Measurements from ENCODE around the gene GALNS.
A peak's percentile ranks its signal among the peaks of the same experiment; 100 is the strongest.

Gene GALNS

DNA sequence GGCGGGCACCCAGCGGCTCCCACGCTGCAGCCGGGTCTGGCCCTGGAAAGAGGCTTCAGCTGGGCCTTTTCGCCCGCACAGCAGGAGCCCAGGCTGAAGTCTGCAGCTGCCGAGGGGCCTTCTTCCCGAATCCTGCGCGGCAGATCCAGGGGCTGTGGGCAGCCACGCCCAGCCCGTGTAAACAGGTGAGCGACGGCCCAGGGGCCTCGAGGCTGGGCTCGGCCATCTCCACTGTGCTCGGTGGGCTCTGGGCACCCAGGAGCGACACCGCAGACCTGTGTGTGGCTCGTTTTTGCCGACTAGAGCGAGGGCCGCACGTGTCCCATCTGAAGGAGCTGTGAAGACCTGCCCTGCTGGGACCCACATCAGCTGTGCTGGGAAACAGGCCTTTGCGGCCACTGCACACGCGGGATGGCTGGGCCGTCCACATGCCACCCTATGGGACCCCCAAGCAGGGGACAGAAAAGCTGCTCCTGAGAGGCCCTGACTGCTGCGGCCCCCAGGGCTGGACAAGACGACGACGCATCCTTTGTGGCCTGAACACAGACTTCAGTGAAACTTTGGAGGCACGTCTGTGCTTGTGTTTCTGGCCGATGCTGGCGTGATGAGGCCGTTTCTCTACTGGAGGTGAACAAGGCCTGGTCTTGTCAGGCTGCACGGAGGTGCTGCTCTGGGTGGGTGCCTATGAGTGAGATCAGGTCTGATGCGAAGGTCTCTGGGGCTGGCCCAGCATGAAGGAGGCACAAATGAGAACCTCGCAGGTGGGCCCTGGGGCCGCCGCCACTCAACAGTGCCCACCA, 39.8 kb downstream of the GALNS start:
- no peak overlapping the region for H3K4me2 ChIP-seq (ENCODE audit: low read depth, low read length, poor library complexity, severe bottlenecking)
- no peaks in the 10 kb centered on the region for H3K27me3 ChIP-seq (ENCODE audit: insufficient read depth, low read length, poor library complexity, severe bottlenecking)
- no peaks in the 10 kb centered on the region for H3K79me2 ChIP-seq (ENCODE audit: insufficient read depth, low read length)
- TF ChIP-seq EZH2phosphoT487 (IDR thresholded peaks at IDR 0.05; ENCODE audit: borderline replicate concordance): no peak
- TF ChIP-seq, protein P1, sequence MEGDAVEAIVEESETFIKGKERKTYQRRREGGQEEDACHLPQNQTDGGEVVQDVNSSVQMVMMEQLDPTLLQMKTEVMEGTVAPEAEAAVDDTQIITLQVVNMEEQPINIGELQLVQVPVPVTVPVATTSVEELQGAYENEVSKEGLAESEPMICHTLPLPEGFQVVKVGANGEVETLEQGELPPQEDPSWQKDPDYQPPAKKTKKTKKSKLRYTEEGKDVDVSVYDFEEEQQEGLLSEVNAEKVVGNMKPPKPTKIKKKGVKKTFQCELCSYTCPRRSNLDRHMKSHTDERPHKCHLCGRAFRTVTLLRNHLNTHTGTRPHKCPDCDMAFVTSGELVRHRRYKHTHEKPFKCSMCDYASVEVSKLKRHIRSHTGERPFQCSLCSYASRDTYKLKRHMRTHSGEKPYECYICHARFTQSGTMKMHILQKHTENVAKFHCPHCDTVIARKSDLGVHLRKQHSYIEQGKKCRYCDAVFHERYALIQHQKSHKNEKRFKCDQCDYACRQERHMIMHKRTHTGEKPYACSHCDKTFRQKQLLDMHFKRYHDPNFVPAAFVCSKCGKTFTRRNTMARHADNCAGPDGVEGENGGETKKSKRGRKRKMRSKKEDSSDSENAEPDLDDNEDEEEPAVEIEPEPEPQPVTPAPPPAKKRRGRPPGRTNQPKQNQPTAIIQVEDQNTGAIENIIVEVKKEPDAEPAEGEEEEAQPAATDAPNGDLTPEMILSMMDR (conservative IDR thresholded peaks at IDR 0.05; ENCODE audit: low read length): no peak
- no peaks in the 10 kb centered on the region for H3F3A ChIP-seq (ENCODE audit: low read depth)
- H3K4me3 ChIP-seq (ENCODE audit: low read length, poor library complexity, severe bottlenecking): no peak overlapping the region
- H3K9me3 ChIP-seq (ENCODE audit: insufficient read depth, low read depth, low read length): no peaks in the 10 kb centered on the region
- no peaks in the 10 kb centered on the region for H4K20me1 ChIP-seq (ENCODE audit: insufficient read depth, low read length, poor library complexity, severe bottlenecking)
- no peaks in the 10 kb centered on the region for H3K36me3 ChIP-seq (ENCODE audit: insufficient read depth, low read length)
- no peaks in the 10 kb centered on the region for H3K9me2 ChIP-seq (replicated peaks; ENCODE audit: low read depth, low read length)
- no peak overlapping the region for H2AFZ ChIP-seq (ENCODE audit: low read length)
- no peaks in the 10 kb centered on the region for H3K4me1 ChIP-seq (ENCODE audit: insufficient read depth, low read length, poor library complexity, severe bottlenecking)
- H3K9ac ChIP-seq (ENCODE audit: low read depth, low read length, poor library complexity, severe bottlenecking): no peak overlapping the region

DNA sequence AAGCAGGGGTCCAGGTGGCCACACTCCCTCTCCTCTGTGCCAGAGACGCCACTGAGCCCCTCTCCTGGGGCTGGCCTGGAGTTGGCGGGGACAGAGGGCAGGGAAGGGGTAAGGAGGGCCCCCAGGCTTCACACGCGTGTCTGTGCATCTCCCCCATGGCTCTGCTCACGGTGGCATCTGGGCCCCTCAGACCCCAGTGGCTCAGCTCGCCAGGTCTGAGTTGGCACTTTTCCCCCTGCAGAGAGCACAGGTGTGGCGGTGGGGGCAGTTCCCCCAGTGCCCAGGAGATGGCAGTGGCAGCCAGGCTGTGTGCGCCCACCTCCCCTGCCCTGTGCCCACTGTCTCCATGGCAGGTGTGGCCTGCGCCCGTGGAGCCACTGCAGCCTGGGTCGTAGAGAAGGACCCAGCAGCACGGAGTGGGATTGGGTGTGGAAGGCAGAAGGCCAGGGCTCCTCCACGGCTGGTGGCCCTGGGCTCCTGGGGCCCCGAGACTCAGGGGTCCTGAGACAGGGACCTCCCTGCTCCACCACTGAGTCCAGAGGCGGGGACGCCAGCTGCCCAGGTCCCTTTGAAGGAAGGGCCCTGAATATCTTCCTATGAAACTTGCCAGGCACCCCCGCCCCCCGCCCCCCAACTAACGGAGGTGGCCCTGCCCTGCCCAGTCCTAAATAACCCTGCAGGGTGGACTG, 40.7 kb downstream of the GALNS start:
- no peaks in the 10 kb centered on the region for H3F3A ChIP-seq (ENCODE audit: low read depth)
- H3K4me3 ChIP-seq (ENCODE audit: low read length, poor library complexity, severe bottlenecking): no peak overlapping the region
- H3K4me2 ChIP-seq (ENCODE audit: low read depth, low read length, poor library complexity, severe bottlenecking): no peak overlapping the region
- no peaks in the 10 kb centered on the region for H3K9me2 ChIP-seq (replicated peaks; ENCODE audit: low read depth, low read length)
- H3K27me3 ChIP-seq (ENCODE audit: insufficient read depth, low read length, poor library complexity, severe bottlenecking): no peaks in the 10 kb centered on the region
- H3K79me2 ChIP-seq (ENCODE audit: insufficient read depth, low read length): peaks cover 1% of the 10 kb centered on the region; the same call in 1 of the 2 replicates
- TF ChIP-seq, protein P1 (conservative IDR thresholded peaks at IDR 0.05; ENCODE audit: low read length): peak; percentile 60
- no peak for TF ChIP-seq EZH2phosphoT487 (IDR thresholded peaks at IDR 0.05; ENCODE audit: borderline replicate concordance)
- H4K20me1 ChIP-seq (ENCODE audit: insufficient read depth, low read length, poor library complexity, severe bottlenecking): peaks cover under 1% of the 10 kb centered on the region
- H3K36me3 ChIP-seq (ENCODE audit: insufficient read depth, low read length): no peaks in the 10 kb centered on the region
- no peak overlapping the region for H3K9ac ChIP-seq (ENCODE audit: low read depth, low read length, poor library complexity, severe bottlenecking)
- no peak overlapping the region for H2AFZ ChIP-seq (ENCODE audit: low read length)
- no peaks in the 10 kb centered on the region for H3K4me1 ChIP-seq (ENCODE audit: insufficient read depth, low read length, poor library complexity, severe bottlenecking)
- no peaks in the 10 kb centered on the region for H3K9me3 ChIP-seq (ENCODE audit: insufficient read depth, low read depth, low read length)

DNA sequence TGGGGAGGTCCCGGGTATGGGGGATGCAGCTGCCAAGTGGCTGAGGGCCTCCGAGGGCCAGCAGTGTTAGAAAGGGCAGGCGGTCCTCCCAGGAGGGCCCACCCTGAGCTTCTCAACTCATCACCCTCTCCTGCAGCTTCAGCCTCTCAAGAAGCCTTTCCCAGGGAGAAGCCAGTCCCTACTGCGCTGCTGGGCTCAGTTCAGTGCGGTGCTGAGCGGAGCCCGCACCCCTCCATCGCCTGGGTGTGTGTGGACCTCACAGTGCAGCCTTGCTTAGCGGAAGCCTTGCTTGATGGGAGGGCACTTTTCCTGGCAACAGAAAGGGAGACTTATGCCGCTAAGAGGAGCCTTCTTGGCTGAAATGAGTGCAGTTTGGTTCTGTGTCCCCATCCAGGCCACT, 41.5 kb downstream of the GALNS start:
- no peaks in the 10 kb centered on the region for H3K27me3 ChIP-seq (ENCODE audit: insufficient read depth, low read length, poor library complexity, severe bottlenecking)
- no peaks in the 10 kb centered on the region for H3F3A ChIP-seq (ENCODE audit: low read depth)
- H4K20me1 ChIP-seq (ENCODE audit: insufficient read depth, low read length, poor library complexity, severe bottlenecking): peaks cover 9% of the 10 kb centered on the region
- H3K9me3 ChIP-seq (ENCODE audit: insufficient read depth, low read depth, low read length): no peaks in the 10 kb centered on the region
- no peaks in the 10 kb centered on the region for H3K9me2 ChIP-seq (replicated peaks; ENCODE audit: low read depth, low read length)
- H3K79me2 ChIP-seq (ENCODE audit: insufficient read depth, low read length): peaks cover 9% of the 10 kb centered on the region; the same call in 1 of the 2 replicates
- no peak overlapping the region for H2AFZ ChIP-seq (ENCODE audit: low read length)
- H3K4me1 ChIP-seq (ENCODE audit: insufficient read depth, low read length, poor library complexity, severe bottlenecking): no peaks in the 10 kb centered on the region
- H3K4me2 ChIP-seq (ENCODE audit: low read depth, low read length, poor library complexity, severe bottlenecking): no peak overlapping the region
- H3K9ac ChIP-seq (ENCODE audit: low read depth, low read length, poor library complexity, severe bottlenecking): no peak overlapping the region
- no peaks in the 10 kb centered on the region for H3K36me3 ChIP-seq (ENCODE audit: insufficient read depth, low read length)
- TF ChIP-seq, protein P1 (conservative IDR thresholded peaks at IDR 0.05; ENCODE audit: low read length): no peak
- TF ChIP-seq EZH2phosphoT487 (IDR thresholded peaks at IDR 0.05; ENCODE audit: borderline replicate concordance): no peak
- H3K4me3 ChIP-seq (ENCODE audit: low read length, poor library complexity, severe bottlenecking): no peak overlapping the region

All from Loucy (cell line).